K562 (cell line): ENCODE measurements around the gene TMED6. TPM values are rescaled to one million over a fixed set of nuclear protein-coding genes. Genes with fewer than 3 reads are reported as not detected.

Source experiments
- BMI1 ChIP-seq: fragments of 150-350 bp; IDR thresholded peaks from 2 replicates; pipeline ENCODE4 v1.6.1; 2014; ENCODE audit warnings: low read length
- DPF2 ChIP-seq: fragments of 450-650 bp; IDR thresholded peaks from 2 replicates; pipeline ENCODE4 v1.6.1; 2016
- HDAC3 ChIP-seq: fragments of 450-650 bp; IDR thresholded peaks from 2 replicates; pipeline ENCODE4 v1.6.1; 2018; ENCODE audit warnings: borderline replicate concordance, mild to moderate bottlenecking, moderate library complexity; ENCODE audit not compliant: partially characterized antibody
- KHSRP ChIP-seq: fragments of 450-650 bp; IDR thresholded peaks from 2 replicates; pipeline ENCODE4 v1.6.1; 2017
- MCM2 ChIP-seq: fragments of 450-650 bp; IDR thresholded peaks from 2 replicates; pipeline ENCODE4 v1.6.1; 2017; ENCODE audit warnings: low read depth, mild to moderate bottlenecking
- MEIS2 ChIP-seq: fragments of 450-650 bp; IDR thresholded peaks from 2 replicates; pipeline ENCODE4 v1.6.1; 2014; ENCODE audit warnings: mild to moderate bottlenecking; ENCODE audit not compliant: partially characterized antibody
- POLR2A ChIP-seq: fragments of 450-650 bp; conservative IDR thresholded peaks from 2 replicates; pipeline ENCODE4 v1.6.1; 2016
- RFX7 ChIP-seq: fragments of 250-450 bp; sonication (Bioruptor Pico); IDR thresholded peaks from 2 replicates; pipeline ENCODE4 v1.5.1; 2021; ENCODE audit warnings: mild to moderate bottlenecking
- SREBF2 ChIP-seq: sonication (generic); formaldehyde crosslinking; IDR thresholded peaks from 2 replicates; pipeline ENCODE4 v1.4.0; 2020; ENCODE audit warnings: mild to moderate bottlenecking, missing genetic modification reagents
- STAT5A ChIP-seq: IDR thresholded peaks from 2 replicates; pipeline ENCODE4 v1.6.1; 2012; ENCODE audit warnings: low read length, inconsistent platforms, borderline replicate concordance
- ZNF766 ChIP-seq: fragments of 200-800 bp; sonication (Bioruptor generic); conservative IDR thresholded peaks from 2 replicates; pipeline ENCODE4 v1.6.1; 2016; ENCODE audit warnings: missing genetic modification characterization, missing compliant biosample characterization
- polyA plus RNA-seq, 8 experiments: library from polyadenylated mRNA; depleted of rRNA in 4 of 8; stranded (reverse) in 5 of 8; unstranded in 3 of 8; fragments of >200 nt; fragmentation: Nextera tagmentation in 2 of 8; fragmentation: Illumina TruSeq in 1 of 8; extraction: Ambion mirVana in 2 of 8; extraction: Trizol in 1 of 8; gene quantifications; 2 replicates each; pipeline versions ENCODE4 v1.2.1 to v1.2.3, GENCODE V29; 2011 to 2014; ENCODE audit warnings: inconsistent platforms in 1 of 8, missing spikeins in 1 of 8
- total RNA-seq, 7 experiments: library from RNA; depleted of rRNA in 6 of 7; stranded (reverse); fragments of >200 nt in 6 of 7; fragmentation: Illumina TruSeq in 2 of 7; extraction: Trizol in 2 of 7; gene quantifications; 2 replicates each; pipeline versions ENCODE4 v1.2.1 to v1.2.3, GENCODE V29; 2011 to 2021; ENCODE audit warnings: low replicate concordance in 1 of 7
- TF ChIP-seq, protein P1 (sequence below), 2 experiments: fragments of 250-450 bp in 1 of 2; fragments of 450-650 bp in 1 of 2; sonication (Bioruptor Pico) in 1 of 2; IDR thresholded peaks; 2 replicates each; pipeline versions ENCODE4 v1.6.1 to v1.8.0; 2016 to 2021; ENCODE audit warnings: mild to moderate bottlenecking in 2 of 2, moderate library complexity in 2 of 2, missing compliant biosample characterization in 1 of 2, missing genetic modification characterization in 1 of 2
- TF ChIP-seq, protein P2 (sequence below): sonication (generic); formaldehyde crosslinking; IDR thresholded peaks from 2 replicates; pipeline ENCODE4 v1.8.0; 2022; ENCODE audit warnings: mild to moderate bottlenecking, missing genetic modification reagents
- TF ChIP-seq, protein P3 (sequence below): fragments of 250-450 bp; sonication (Bioruptor Pico); IDR thresholded peaks from 2 replicates; pipeline ENCODE4 v1.8.0; 2022; ENCODE audit warnings: inconsistent platforms
- TF ChIP-seq, protein P4 (sequence below), 2 experiments: fragments of 150-350 bp in 1 of 2; IDR thresholded peaks; 2 replicates each; pipeline ENCODE4 v1.6.1; 2012 to 2016; ENCODE audit warnings: low read depth in 2 of 2, low read length in 2 of 2, mild to moderate bottlenecking in 1 of 2, moderate library complexity in 1 of 2
- TF ChIP-seq, protein P5 (sequence below): fragments of 450-650 bp; formaldehyde crosslinking; IDR thresholded peaks from 2 replicates; pipeline ENCODE4 v1.4.0; 2020; ENCODE audit warnings: mild to moderate bottlenecking, moderate library complexity
- TF ChIP-seq, protein P6 (sequence below): fragments of 450-650 bp; IDR thresholded peaks from 2 replicates; pipeline ENCODE4 v1.6.1; 2017; ENCODE audit warnings: antibody characterized with exemption

TMED6 gene
- total and polyA plus RNA-seq, 9 of the 15 experiments (the other 6 are each of a cell fraction or from before 2014, with no cell fraction given) = 0.14 to 0.45 (median 0.25) TPM; not detected in 2

DNA sequence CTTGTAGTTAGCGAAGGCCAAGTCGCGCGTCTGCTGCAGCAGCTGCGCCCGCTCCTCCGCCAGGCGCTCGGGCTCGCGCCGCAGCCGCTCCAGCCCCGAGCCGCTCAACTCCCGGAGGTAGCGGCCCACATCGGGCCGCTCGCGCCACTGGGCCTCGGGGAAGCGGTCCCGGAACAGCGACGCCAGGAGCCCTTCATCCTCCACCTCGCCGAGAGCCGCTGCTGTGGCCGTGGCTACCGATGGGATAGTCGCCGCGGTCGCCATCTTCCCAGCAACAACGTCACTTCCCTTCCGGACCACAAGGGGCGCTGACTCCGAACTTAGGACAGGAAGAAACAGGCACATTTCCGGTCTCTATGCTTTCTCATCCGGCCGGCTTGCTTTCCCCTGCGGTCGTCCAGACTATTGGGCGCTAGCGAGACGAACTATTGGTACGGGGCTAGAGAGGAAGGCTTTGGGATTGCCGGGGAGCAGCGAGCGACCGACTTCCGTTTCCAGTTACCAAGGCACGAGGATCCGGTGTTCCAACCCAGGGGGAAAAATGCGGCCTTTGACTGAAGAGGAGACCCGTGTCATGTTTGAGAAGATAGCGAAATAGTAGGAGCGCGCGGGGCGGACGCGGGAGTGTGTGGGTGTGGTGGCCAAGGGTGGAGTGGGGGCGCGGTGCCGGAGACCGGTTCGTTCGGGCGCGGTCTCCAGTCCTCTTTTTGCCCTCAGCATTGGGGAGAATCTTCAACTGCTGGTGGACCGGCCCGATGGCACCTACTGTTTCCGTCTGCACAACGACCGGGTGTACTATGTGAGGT, 12.1 kb downstream of the TMED6 start, which contains the start of the genes COG8 and NIP7 (continued):
- TF ChIP-seq, protein P1, sequence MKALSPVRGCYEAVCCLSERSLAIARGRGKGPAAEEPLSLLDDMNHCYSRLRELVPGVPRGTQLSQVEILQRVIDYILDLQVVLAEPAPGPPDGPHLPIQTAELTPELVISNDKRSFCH (CRISPR knock-in tag; IDR thresholded peaks at IDR 0.05) = no peak
- TF ChIP-seq, protein P1 (tag; IDR thresholded peaks at IDR 0.05) = no peak
- TF ChIP-seq, protein P2, sequence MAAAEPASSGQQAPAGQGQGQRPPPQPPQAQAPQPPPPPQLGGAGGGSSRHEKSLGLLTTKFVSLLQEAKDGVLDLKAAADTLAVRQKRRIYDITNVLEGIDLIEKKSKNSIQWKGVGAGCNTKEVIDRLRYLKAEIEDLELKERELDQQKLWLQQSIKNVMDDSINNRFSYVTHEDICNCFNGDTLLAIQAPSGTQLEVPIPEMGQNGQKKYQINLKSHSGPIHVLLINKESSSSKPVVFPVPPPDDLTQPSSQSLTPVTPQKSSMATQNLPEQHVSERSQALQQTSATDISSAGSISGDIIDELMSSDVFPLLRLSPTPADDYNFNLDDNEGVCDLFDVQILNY (CRISPR knock-in tag) = no peak; the same call in 1 of the 2 replicates
- TF ChIP-seq, protein P3, sequence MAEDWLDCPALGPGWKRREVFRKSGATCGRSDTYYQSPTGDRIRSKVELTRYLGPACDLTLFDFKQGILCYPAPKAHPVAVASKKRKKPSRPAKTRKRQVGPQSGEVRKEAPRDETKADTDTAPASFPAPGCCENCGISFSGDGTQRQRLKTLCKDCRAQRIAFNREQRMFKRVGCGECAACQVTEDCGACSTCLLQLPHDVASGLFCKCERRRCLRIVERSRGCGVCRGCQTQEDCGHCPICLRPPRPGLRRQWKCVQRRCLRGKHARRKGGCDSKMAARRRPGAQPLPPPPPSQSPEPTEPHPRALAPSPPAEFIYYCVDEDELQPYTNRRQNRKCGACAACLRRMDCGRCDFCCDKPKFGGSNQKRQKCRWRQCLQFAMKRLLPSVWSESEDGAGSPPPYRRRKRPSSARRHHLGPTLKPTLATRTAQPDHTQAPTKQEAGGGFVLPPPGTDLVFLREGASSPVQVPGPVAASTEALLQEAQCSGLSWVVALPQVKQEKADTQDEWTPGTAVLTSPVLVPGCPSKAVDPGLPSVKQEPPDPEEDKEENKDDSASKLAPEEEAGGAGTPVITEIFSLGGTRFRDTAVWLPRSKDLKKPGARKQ (CRISPR knock-in tag) = no peak
- TF ChIP-seq, protein P4, sequence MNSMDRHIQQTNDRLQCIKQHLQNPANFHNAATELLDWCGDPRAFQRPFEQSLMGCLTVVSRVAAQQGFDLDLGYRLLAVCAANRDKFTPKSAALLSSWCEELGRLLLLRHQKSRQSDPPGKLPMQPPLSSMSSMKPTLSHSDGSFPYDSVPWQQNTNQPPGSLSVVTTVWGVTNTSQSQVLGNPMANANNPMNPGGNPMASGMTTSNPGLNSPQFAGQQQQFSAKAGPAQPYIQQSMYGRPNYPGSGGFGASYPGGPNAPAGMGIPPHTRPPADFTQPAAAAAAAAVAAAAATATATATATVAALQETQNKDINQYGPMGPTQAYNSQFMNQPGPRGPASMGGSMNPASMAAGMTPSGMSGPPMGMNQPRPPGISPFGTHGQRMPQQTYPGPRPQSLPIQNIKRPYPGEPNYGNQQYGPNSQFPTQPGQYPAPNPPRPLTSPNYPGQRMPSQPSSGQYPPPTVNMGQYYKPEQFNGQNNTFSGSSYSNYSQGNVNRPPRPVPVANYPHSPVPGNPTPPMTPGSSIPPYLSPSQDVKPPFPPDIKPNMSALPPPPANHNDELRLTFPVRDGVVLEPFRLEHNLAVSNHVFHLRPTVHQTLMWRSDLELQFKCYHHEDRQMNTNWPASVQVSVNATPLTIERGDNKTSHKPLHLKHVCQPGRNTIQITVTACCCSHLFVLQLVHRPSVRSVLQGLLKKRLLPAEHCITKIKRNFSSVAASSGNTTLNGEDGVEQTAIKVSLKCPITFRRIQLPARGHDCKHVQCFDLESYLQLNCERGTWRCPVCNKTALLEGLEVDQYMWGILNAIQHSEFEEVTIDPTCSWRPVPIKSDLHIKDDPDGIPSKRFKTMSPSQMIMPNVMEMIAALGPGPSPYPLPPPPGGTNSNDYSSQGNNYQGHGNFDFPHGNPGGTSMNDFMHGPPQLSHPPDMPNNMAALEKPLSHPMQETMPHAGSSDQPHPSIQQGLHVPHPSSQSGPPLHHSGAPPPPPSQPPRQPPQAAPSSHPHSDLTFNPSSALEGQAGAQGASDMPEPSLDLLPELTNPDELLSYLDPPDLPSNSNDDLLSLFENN (IDR thresholded peaks at IDR 0.05; ENCODE audit: low read depth in 2 of 2, low read length in 2 of 2) = 0 out of 4 replicates have a peak, but pooled peaks of 1 of the 2 experiments have one; percentile 64
- TF ChIP-seq POLR2A (peak; percentile 95), STAT5A (peak; percentile 61; the same call in 1 of the 2 replicates), KHSRP (no peak), BMI1 (no peak), SREBF2 (CRISPR knock-in tag) (no peak), MCM2 (no peak), RFX7 (CRISPR knock-in tag) (no peak), HDAC3 (no peak), DPF2 (0 out of 2 replicates have a peak, but pooled peaks have one; percentile 28), ZNF766 (CRISPR knock-in tag) (peak; percentile 80), MEIS2 (no peak)
- TF ChIP-seq, protein P5, sequence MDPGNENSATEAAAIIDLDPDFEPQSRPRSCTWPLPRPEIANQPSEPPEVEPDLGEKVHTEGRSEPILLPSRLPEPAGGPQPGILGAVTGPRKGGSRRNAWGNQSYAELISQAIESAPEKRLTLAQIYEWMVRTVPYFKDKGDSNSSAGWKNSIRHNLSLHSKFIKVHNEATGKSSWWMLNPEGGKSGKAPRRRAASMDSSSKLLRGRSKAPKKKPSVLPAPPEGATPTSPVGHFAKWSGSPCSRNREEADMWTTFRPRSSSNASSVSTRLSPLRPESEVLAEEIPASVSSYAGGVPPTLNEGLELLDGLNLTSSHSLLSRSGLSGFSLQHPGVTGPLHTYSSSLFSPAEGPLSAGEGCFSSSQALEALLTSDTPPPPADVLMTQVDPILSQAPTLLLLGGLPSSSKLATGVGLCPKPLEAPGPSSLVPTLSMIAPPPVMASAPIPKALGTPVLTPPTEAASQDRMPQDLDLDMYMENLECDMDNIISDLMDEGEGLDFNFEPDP (CRISPR knock-in tag) = no peak
- TF ChIP-seq, protein P6, sequence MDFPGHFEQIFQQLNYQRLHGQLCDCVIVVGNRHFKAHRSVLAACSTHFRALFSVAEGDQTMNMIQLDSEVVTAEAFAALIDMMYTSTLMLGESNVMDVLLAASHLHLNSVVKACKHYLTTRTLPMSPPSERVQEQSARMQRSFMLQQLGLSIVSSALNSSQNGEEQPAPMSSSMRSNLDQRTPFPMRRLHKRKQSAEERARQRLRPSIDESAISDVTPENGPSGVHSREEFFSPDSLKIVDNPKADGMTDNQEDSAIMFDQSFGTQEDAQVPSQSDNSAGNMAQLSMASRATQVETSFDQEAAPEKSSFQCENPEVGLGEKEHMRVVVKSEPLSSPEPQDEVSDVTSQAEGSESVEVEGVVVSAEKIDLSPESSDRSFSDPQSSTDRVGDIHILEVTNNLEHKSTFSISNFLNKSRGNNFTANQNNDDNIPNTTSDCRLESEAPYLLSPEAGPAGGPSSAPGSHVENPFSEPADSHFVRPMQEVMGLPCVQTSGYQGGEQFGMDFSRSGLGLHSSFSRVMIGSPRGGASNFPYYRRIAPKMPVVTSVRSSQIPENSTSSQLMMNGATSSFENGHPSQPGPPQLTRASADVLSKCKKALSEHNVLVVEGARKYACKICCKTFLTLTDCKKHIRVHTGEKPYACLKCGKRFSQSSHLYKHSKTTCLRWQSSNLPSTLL = peak; percentile 88
